LNCaP clone FGC (cell line): Measurements from ENCODE around the gene SPON1.

ENCODE experiments used
- DNase-seq: peaks from one replicate; pipeline ENCODE4 v3.0.0-alpha.2; 2011; ENCODE audit warnings: low read depth
- H3K4me3 ChIP-seq: 2 replicates; pipeline ENCODE4 v1.5.1; 2011; ENCODE audit warnings: mild to moderate bottlenecking, low read depth, low read length, control low read depth
- CTCF ChIP-seq: IDR thresholded peaks from 2 replicates; pipeline ENCODE4 v1.5.1; 2012; ENCODE audit warnings: mild to moderate bottlenecking; ENCODE audit not compliant: control insufficient read depth, insufficient read depth; ENCODE audit errors: extremely low read depth

The SPON1 gene

GRCh38 chr11:13939961-13940906 lies 22.3 kb upstream of the SPON1 start:
- TF ChIP-seq CTCF: no peak
- no peak for DNase-seq
- H3K4me3 ChIP-seq: no peak overlapping the region

- no peak overlapping the region for H3K4me3 ChIP-seq
- DNase-seq: no peak
- TF ChIP-seq CTCF: no peak
Measured at GRCh38 chr11:13940907-13941256, 21.6 kb upstream of the SPON1 start.

- no peak for DNase-seq
- TF ChIP-seq CTCF: no peak
- H3K4me3 ChIP-seq: no peak overlapping the region
Measured at GRCh38 chr11:13941775-13942174, 20.7 kb upstream of the SPON1 start.

GRCh38 chr11:13942378-13942777 lies 20.1 kb upstream of the SPON1 start:
- no peak for TF ChIP-seq CTCF
- no peak for DNase-seq
- no peak overlapping the region for H3K4me3 ChIP-seq

GRCh38 chr11:13942971-13943381 lies 19.5 kb upstream of the SPON1 start:
- H3K4me3 ChIP-seq: no peak overlapping the region
- no peak for TF ChIP-seq CTCF
- DNase-seq: no peak

GRCh38 chr11:13944016-13944415 lies 18.5 kb upstream of the SPON1 start:
- no peak for TF ChIP-seq CTCF
- no peak overlapping the region for H3K4me3 ChIP-seq
- no peak for DNase-seq
